Progenitor cell of endocrine pancreas (in vitro differentiated cells): ENCODE results near the gene LDLRAD4. TPM values are rescaled to one million over a fixed set of nuclear protein-coding genes. Genes with fewer than 3 reads are reported as not detected.

Experiments used
- DNase-seq: peaks from one replicate; pipeline ENCODE4 v3.0.0; 2021; ENCODE audit warnings: low spot score; ENCODE audit not compliant: unreplicated experiment
- H3K27ac Mint-ChIP-seq: 2 replicates; pipeline ENCODE4 v1.8.0; 2021; ENCODE audit warnings: mild to moderate bottlenecking, moderate library complexity, mixed read lengths
- H3K27me3 Mint-ChIP-seq: 2 replicates; pipeline ENCODE4 v1.8.0; 2021; ENCODE audit warnings: mixed read lengths
- H3K36me3 Mint-ChIP-seq: 2 replicates; pipeline ENCODE4 v1.8.0; 2022; ENCODE audit warnings: mixed read lengths; ENCODE audit not compliant: insufficient read depth
- H3K4me1 Mint-ChIP-seq: 2 replicates; pipeline ENCODE4 v1.8.0; 2021; ENCODE audit warnings: low read depth, mixed read lengths
- H3K4me3 Mint-ChIP-seq: 2 replicates; pipeline ENCODE4 v1.8.0; 2021; ENCODE audit warnings: low read depth, mild to moderate bottlenecking, moderate library complexity, mixed read lengths
- H3K9me3 Mint-ChIP-seq: 2 replicates; pipeline ENCODE4 v1.8.0; 2021; ENCODE audit warnings: low read depth, mixed read lengths
- CTCF ChIP-seq: fragments of 200-600 bp; sonication (generic); IDR thresholded peaks from one replicate; pipeline ENCODE4 v1.5.0; 2021; ENCODE audit warnings: antibody characterized with exemption, mild to moderate bottlenecking; ENCODE audit not compliant: unreplicated experiment
- total RNA-seq: library from RNA; stranded (reverse); gene quantifications from 2 replicates; pipeline ENCODE4 v1.2.1, GENCODE V29; 2021

Gene LDLRAD4
- total RNA-seq, 1 donor from 2014 or later = 3.8 TPM

- Mint-ChIP-seq H3K27me3 (no peaks in the 10 kb centered on the region), H3K4me3 (no peak overlapping the region), H3K27ac (peak overlapping the region; percentile 29), H3K9me3 (peaks cover 23% of the 10 kb centered on the region), H3K36me3 (peaks cover 9% of the 10 kb centered on the region), H3K4me1 (peaks cover under 1% of the 10 kb centered on the region)
- TF ChIP-seq CTCF = no peak
- no peak for DNase-seq
These were observed 100.4 kb downstream of the LDLRAD4 start for GRCh38 chr18:13318731-13319501.

GRCh38 chr18:13319629-13320028, 101.1 kb downstream of the LDLRAD4 start:
- Mint-ChIP-seq H3K27me3 (no peaks in the 10 kb centered on the region), H3K4me1 (no peaks in the 10 kb centered on the region), H3K27ac (no peak overlapping the region), H3K9me3 (peaks cover 19% of the 10 kb centered on the region), H3K4me3 (no peak overlapping the region), H3K36me3 (peaks cover 4% of the 10 kb centered on the region)
- TF ChIP-seq CTCF = no peak
- DNase-seq = no peak

- Mint-ChIP-seq H3K4me3 (no peak overlapping the region), H3K27me3 (no peaks in the 10 kb centered on the region), H3K9me3 (peaks cover 16% of the 10 kb centered on the region), H3K4me1 (no peaks in the 10 kb centered on the region), H3K36me3 (peaks cover 4% of the 10 kb centered on the region), H3K27ac (no peak overlapping the region)
- no peak for DNase-seq
- no peak for TF ChIP-seq CTCF
These were observed 101.5 kb downstream of the LDLRAD4 start for GRCh38 chr18:13320096-13320495.

- Mint-ChIP-seq H3K9me3 (peaks cover 9% of the 10 kb centered on the region), H3K4me1 (no peaks in the 10 kb centered on the region), H3K36me3 (no peaks in the 10 kb centered on the region), H3K4me3 (no peak overlapping the region), H3K27me3 (no peaks in the 10 kb centered on the region), H3K27ac (no peak overlapping the region)
- no peak for DNase-seq
- no peak for TF ChIP-seq CTCF
These were observed 102.4 kb downstream of the LDLRAD4 start for GRCh38 chr18:13320891-13321425.

- H3K27me3 Mint-ChIP-seq = no peaks in the 10 kb centered on the region
- no peaks in the 10 kb centered on the region for H3K4me1 Mint-ChIP-seq
- H3K9me3 Mint-ChIP-seq = no peaks in the 10 kb centered on the region
- no peak overlapping the region for H3K4me3 Mint-ChIP-seq
- H3K36me3 Mint-ChIP-seq = no peaks in the 10 kb centered on the region
- no peak for DNase-seq
- H3K27ac Mint-ChIP-seq = no peak overlapping the region
- no peak for TF ChIP-seq CTCF
These were observed 103.4 kb downstream of the LDLRAD4 start for GRCh38 chr18:13321923-13322322.
